Neutrophil (primary cell): ENCODE measurements around the gene ADGRA1.

Source experiments
- H3K27ac ChIP-seq: fragments of 200-600 bp; sonication (generic); 2 replicates; pipeline ENCODE4 v1.5.1; 2016; ENCODE audit warnings: mild to moderate bottlenecking, moderate library complexity
- H3K27me3 ChIP-seq: fragments of 200-600 bp; sonication (generic); 2 replicates; pipeline ENCODE4 v1.6.0; 2016; ENCODE audit warnings: mild to moderate bottlenecking
- H3K36me3 ChIP-seq: fragments of 200-600 bp; sonication (generic); 2 replicates; pipeline ENCODE4 v1.5.1; 2017
- H3K4me1 ChIP-seq, 2 experiments: fragments of 200-600 bp in 1 of 2; sonication (generic) in 1 of 2; 1 replicate in 1 of 2; 2 replicates in 1 of 2; pipeline versions ENCODE4 v1.5.1 to v1.6.1; 2013 to 2016; ENCODE audit warnings: low read depth in 1 of 2, low read length in 1 of 2, mild to moderate bottlenecking in 1 of 2, moderate library complexity in 1 of 2; ENCODE audit not compliant: control insufficient read depth in 1 of 2, insufficient read depth in 1 of 2
- H3K4me3 ChIP-seq, 2 experiments: fragments of 200-600 bp in 1 of 2; sonication (generic) in 1 of 2; 1 replicate in 1 of 2; 2 replicates in 1 of 2; pipeline ENCODE4 v1.5.1; 2013 to 2016; ENCODE audit warnings: low read depth in 1 of 2, low read length in 1 of 2, mild to moderate bottlenecking in 1 of 2, moderate library complexity in 1 of 2
- H3K9me3 ChIP-seq: fragments of 200-600 bp; sonication (generic); 2 replicates; pipeline ENCODE4 v1.5.1; 2016
- CTCF ChIP-seq: fragments of 200-600 bp; sonication (generic); IDR thresholded peaks from 2 replicates; pipeline ENCODE4 v1.5.1; 2016; ENCODE audit warnings: antibody characterized with exemption

The ADGRA1 gene

GRCh38 chr10:133094286-133094685 lies 6.6 kb downstream of the ADGRA1 start:
- H3K4me3 ChIP-seq = no peak overlapping the region
- H3K27me3 ChIP-seq = peaks cover 24% of the 10 kb centered on the region
- H3K4me1 ChIP-seq = no peaks in the 10 kb centered on the region
- no peaks in the 10 kb centered on the region for H3K9me3 ChIP-seq
- no peaks in the 10 kb centered on the region for H3K36me3 ChIP-seq
- no peak overlapping the region for H3K27ac ChIP-seq
- no peak for TF ChIP-seq CTCF

GRCh38 chr10:133094866-133095265 lies 7.1 kb downstream of the ADGRA1 start:
- no peaks in the 10 kb centered on the region for H3K4me1 ChIP-seq
- H3K27ac ChIP-seq = no peak overlapping the region
- H3K9me3 ChIP-seq = no peaks in the 10 kb centered on the region
- no peak overlapping the region for H3K4me3 ChIP-seq
- H3K36me3 ChIP-seq = no peaks in the 10 kb centered on the region
- no peak for TF ChIP-seq CTCF
- H3K27me3 ChIP-seq = peaks cover 24% of the 10 kb centered on the region

GRCh38 chr10:133095586-133095985 lies 7.9 kb downstream of the ADGRA1 start:
- no peak overlapping the region for H3K4me3 ChIP-seq

GRCh38 chr10:133096616-133097269 lies 9.0 kb downstream of the ADGRA1 start:
- peaks cover 25% of the 10 kb centered on the region for H3K27me3 ChIP-seq
- no peak for TF ChIP-seq CTCF

More at GRCh38 chr10:133095586-133095985, 7.9 kb downstream of the ADGRA1 start:
- H3K27ac ChIP-seq = no peak overlapping the region
- H3K36me3 ChIP-seq = no peaks in the 10 kb centered on the region
- TF ChIP-seq CTCF = no peak
- peaks cover 24% of the 10 kb centered on the region for H3K27me3 ChIP-seq
- no peaks in the 10 kb centered on the region for H3K4me1 ChIP-seq
- no peaks in the 10 kb centered on the region for H3K9me3 ChIP-seq

GRCh38 chr10:133097418-133097817 lies 9.7 kb downstream of the ADGRA1 start:
- peaks cover 32% of the 10 kb centered on the region for H3K27me3 ChIP-seq
- H3K4me3 ChIP-seq = no peak overlapping the region
- no peaks in the 10 kb centered on the region for H3K9me3 ChIP-seq
- no peaks in the 10 kb centered on the region for H3K4me1 ChIP-seq
- H3K27ac ChIP-seq = no peak overlapping the region
- H3K36me3 ChIP-seq = no peaks in the 10 kb centered on the region
- no peak for TF ChIP-seq CTCF

More at GRCh38 chr10:133096616-133097269, 9.0 kb downstream of the ADGRA1 start:
- H3K36me3 ChIP-seq = no peaks in the 10 kb centered on the region
- no peak overlapping the region for H3K4me3 ChIP-seq
- no peaks in the 10 kb centered on the region for H3K4me1 ChIP-seq
- no peaks in the 10 kb centered on the region for H3K9me3 ChIP-seq
- no peak overlapping the region for H3K27ac ChIP-seq
